HepG2 (cell line): ENCODE data around the gene KLHL33.

ENCODE experiments used
- MXI1 ChIP-seq: IDR thresholded peaks from 3 replicates; pipeline ENCODE4 v1.6.1; 2012; ENCODE audit warnings: low read depth, low read length, inconsistent platforms, borderline replicate concordance
- RFX5 ChIP-seq: IDR thresholded peaks from 2 replicates; pipeline ENCODE4 v1.6.1; 2011; ENCODE audit warnings: low read depth, low read length, improper control_type of control experiment
- SMAD1 ChIP-seq: sonication (generic); formaldehyde crosslinking; IDR thresholded peaks from 2 replicates; pipeline ENCODE4 v1.4.0; 2020; ENCODE audit warnings: missing genetic modification reagents, low read depth, mild to moderate bottlenecking, borderline replicate concordance
- SRF ChIP-seq: IDR thresholded peaks from 2 replicates; pipeline ENCODE4 v1.6.1; 2011; ENCODE audit warnings: mild to moderate bottlenecking, low read depth, low read length, moderate library complexity
- TP53 ChIP-seq: sonication (generic); formaldehyde crosslinking; conservative IDR thresholded peaks from 2 replicates; pipeline ENCODE4 v1.4.0; 2020; ENCODE audit warnings: missing genetic modification reagents
- ZMYM4 ChIP-seq: sonication (generic); formaldehyde crosslinking; IDR thresholded peaks from 2 replicates; pipeline ENCODE4 v1.8.1; 2023; ENCODE audit warnings: mild to moderate bottlenecking, missing genetic modification reagents
- ZSCAN12 ChIP-seq: sonication (generic); formaldehyde crosslinking; IDR thresholded peaks from 2 replicates; pipeline ENCODE4 v1.9.0; 2021; ENCODE audit warnings: mild to moderate bottlenecking, missing genetic modification reagents

DNA sequence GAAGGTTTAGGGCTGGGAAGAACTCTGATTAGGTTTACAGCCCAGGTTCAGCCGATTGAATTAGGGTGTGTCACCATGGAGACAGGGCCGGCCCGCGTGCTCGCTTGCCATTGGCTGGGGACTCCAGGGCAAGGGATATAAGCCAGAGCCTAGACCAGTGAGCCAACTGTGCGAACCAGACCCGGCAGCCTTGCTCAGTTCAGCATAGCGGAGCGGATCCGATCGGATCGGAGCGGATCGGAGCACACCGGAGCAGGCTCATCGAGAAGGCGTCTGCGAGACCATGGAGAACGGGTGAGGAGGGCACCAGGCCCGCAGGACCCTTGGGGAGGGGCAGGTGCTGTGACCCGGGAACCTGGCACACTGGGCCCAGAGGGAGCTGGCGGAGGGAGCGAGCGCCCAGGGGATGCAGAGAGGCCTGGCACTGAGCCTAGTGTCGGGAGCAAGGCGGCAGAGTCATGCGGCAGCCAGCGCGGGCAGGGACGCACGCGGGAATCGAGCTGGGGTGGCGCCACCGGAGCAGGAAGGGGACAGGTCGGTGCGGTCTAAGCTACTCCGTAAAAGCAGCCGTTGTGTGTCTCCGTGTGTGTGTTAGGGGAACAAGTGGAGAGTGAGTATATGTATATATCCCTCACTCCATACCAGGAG is 33.4 kb upstream of the KLHL33 start, which contains the start of gene PNP:
- TF ChIP-seq SMAD1 (CRISPR knock-in tag) (no peak; the same call in 1 of the 2 replicates), ZMYM4 (CRISPR knock-in tag) (peak; percentile 84), MXI1 (no peak; the same call in 2 of the 3 replicates), TP53 (no peak), RFX5 (peak; percentile 68), SRF (no peak), ZSCAN12 (CRISPR knock-in tag) (no peak)
